K562 (cell line): ENCODE measurements around the gene NOS2. TPM values are rescaled to one million over a fixed set of nuclear protein-coding genes. Genes with fewer than 3 reads are reported as not detected.
A peak's percentile ranks its signal among the peaks of the same experiment; 100 is the strongest.

Experiments used
- ARNT ChIP-seq, 2 experiments: fragments of 450-650 bp; IDR thresholded peaks; 2 replicates each; pipeline ENCODE4 v1.6.1; 2016; ENCODE audit warnings: mild to moderate bottlenecking in 1 of 2
- ATF1 ChIP-seq, 2 experiments: fragments of 450-650 bp in 1 of 2; IDR thresholded peaks; 2 replicates each; pipeline ENCODE4 v1.6.1; 2016; ENCODE audit warnings: missing compliant biosample characterization in 1 of 2, missing genetic modification characterization in 1 of 2
- ATF7 ChIP-seq: fragments of 450-650 bp; IDR thresholded peaks from 2 replicates; pipeline ENCODE4 v1.7.1; 2014; ENCODE audit warnings: mild to moderate bottlenecking, moderate library complexity
- CAMTA2 ChIP-seq: fragments of 250-450 bp; sonication (Bioruptor Pico); conservative IDR thresholded peaks from 2 replicates; pipeline ENCODE4 v1.5.1; 2022
- CREB1 ChIP-seq, 2 experiments: sonication (generic) in 1 of 2; formaldehyde crosslinking in 1 of 2; IDR thresholded peaks; 2 replicates each; pipeline versions ENCODE4 v1.6.1 to v1.8.0; 2012 to 2022; ENCODE audit warnings: inconsistent platforms in 1 of 2, mild to moderate bottlenecking in 1 of 2, missing genetic modification reagents in 1 of 2, moderate library complexity in 1 of 2
- DPF2 ChIP-seq: fragments of 450-650 bp; IDR thresholded peaks from 2 replicates; pipeline ENCODE4 v1.6.1; 2016
- NCOR1 ChIP-seq: fragments of 450-650 bp; IDR thresholded peaks from 2 replicates; pipeline ENCODE4 v1.6.1; 2016; ENCODE audit warnings: mild to moderate bottlenecking, moderate library complexity
- NFRKB ChIP-seq: fragments of 450-650 bp; IDR thresholded peaks from 2 replicates; pipeline ENCODE4 v1.6.1; 2016; ENCODE audit warnings: low read depth
- NONO ChIP-seq, 2 experiments: fragments of 200-400 bp in 1 of 2; fragments of 450-650 bp in 1 of 2; formaldehyde crosslinking in 1 of 2; IDR thresholded peaks; 2 replicates each; pipeline ENCODE4 v1.6.1; 2017; ENCODE audit warnings: low read depth in 2 of 2, mild to moderate bottlenecking in 2 of 2, moderate library complexity in 2 of 2, low read length in 1 of 2
- RERE ChIP-seq: sonication (generic); formaldehyde crosslinking; IDR thresholded peaks from 2 replicates; pipeline ENCODE4 v1.8.0; 2023; ENCODE audit warnings: missing genetic modification reagents, mild to moderate bottlenecking, borderline replicate concordance
- SOX6 ChIP-seq: fragments of 450-650 bp; IDR thresholded peaks from 2 replicates; pipeline ENCODE4 v1.6.1; 2014; ENCODE audit warnings: mild to moderate bottlenecking
- SRSF9 ChIP-seq: fragments of 200-400 bp; formaldehyde crosslinking; IDR thresholded peaks from 2 replicates; pipeline ENCODE4 v1.6.1; 2017; ENCODE audit warnings: low read depth, low read length, borderline replicate concordance
- STAT5B ChIP-seq: fragments of 250-450 bp; sonication (Bioruptor Pico); IDR thresholded peaks from 2 replicates; pipeline ENCODE4 v1.8.0; 2021; ENCODE audit warnings: mild to moderate bottlenecking, inconsistent platforms
- TOE1 ChIP-seq, 2 experiments: fragments of 450-650 bp in 1 of 2; sonication (generic) in 1 of 2; formaldehyde crosslinking in 1 of 2; IDR thresholded peaks; 2 replicates each; pipeline versions ENCODE4 v1.7.1 to v1.8.0; 2016 to 2022; ENCODE audit warnings: borderline replicate concordance in 2 of 2, mild to moderate bottlenecking in 2 of 2, antibody characterized with exemption in 1 of 2, inconsistent platforms in 1 of 2, low read depth in 1 of 2, missing genetic modification reagents in 1 of 2, moderate library complexity in 1 of 2
- ZBTB33 ChIP-seq: sonication (generic); formaldehyde crosslinking; IDR thresholded peaks from 2 replicates; pipeline ENCODE4 v1.8.1; 2023; ENCODE audit warnings: mild to moderate bottlenecking, missing genetic modification reagents
- ZBTB5 ChIP-seq: fragments of 450-650 bp; IDR thresholded peaks from 2 replicates; pipeline ENCODE4 v1.6.1; 2017; ENCODE audit warnings: antibody characterized with exemption
- ZFP30 ChIP-seq: fragments of 250-450 bp; sonication (Bioruptor Pico); IDR thresholded peaks from 2 replicates; pipeline ENCODE4 v1.8.0; 2022; ENCODE audit warnings: moderate library complexity, mild to moderate bottlenecking, inconsistent platforms, borderline replicate concordance
- ZNF311 ChIP-seq: fragments of 250-450 bp; sonication (Bioruptor Pico); IDR thresholded peaks from 2 replicates; pipeline ENCODE4 v1.4.0; 2020; ENCODE audit warnings: mild to moderate bottlenecking, moderate library complexity
- ZNF668 ChIP-seq: fragments of 250-450 bp; sonication (Bioruptor Pico); IDR thresholded peaks from 2 replicates; pipeline ENCODE4 v1.8.0; 2022; ENCODE audit warnings: mild to moderate bottlenecking, inconsistent platforms
- polyA plus RNA-seq, 8 experiments: library from polyadenylated mRNA; depleted of rRNA in 4 of 8; stranded (reverse) in 5 of 8; unstranded in 3 of 8; fragments of >200 nt; fragmentation: Nextera tagmentation in 2 of 8; fragmentation: Illumina TruSeq in 1 of 8; extraction: Ambion mirVana in 2 of 8; extraction: Trizol in 1 of 8; gene quantifications; 2 replicates each; pipeline versions ENCODE4 v1.2.1 to v1.2.3, GENCODE V29; 2011 to 2014; ENCODE audit warnings: inconsistent platforms in 1 of 8, missing spikeins in 1 of 8
- total RNA-seq, 7 experiments: library from RNA; depleted of rRNA in 6 of 7; stranded (reverse); fragments of >200 nt in 6 of 7; fragmentation: Illumina TruSeq in 2 of 7; extraction: Trizol in 2 of 7; gene quantifications; 2 replicates each; pipeline versions ENCODE4 v1.2.1 to v1.2.3, GENCODE V29; 2011 to 2021; ENCODE audit warnings: low replicate concordance in 1 of 7

The NOS2 gene
- total and polyA plus RNA-seq, 9 of the 15 experiments (the other 6 are each of a cell fraction or from before 2014, with no cell fraction given), result not detected

- TF ChIP-seq CREB1 (IDR thresholded peaks at IDR 0.05), result no peak
- TF ChIP-seq CREB1 (CRISPR knock-in tag; IDR thresholded peaks at IDR 0.05), result no peak
- no peak for TF ChIP-seq DPF2
- TF ChIP-seq ATF1 (CRISPR knock-in tag; IDR thresholded peaks at IDR 0.05), result no peak
- TF ChIP-seq ATF1 (tag; IDR thresholded peaks at IDR 0.05), result peak; percentile 48; the same call in 1 of the 2 replicates
- no peak for TF ChIP-seq ARNT (IDR thresholded peaks at IDR 0.05)
- no peak for TF ChIP-seq SOX6
- TF ChIP-seq ZFP30 (CRISPR knock-in tag), result no peak
- TF ChIP-seq SRSF9, result no peak
- TF ChIP-seq ZBTB33 (CRISPR knock-in tag), result no peak
- no peak for TF ChIP-seq RERE
- no peak for TF ChIP-seq CAMTA2 (CRISPR knock-in tag)
- no peak for TF ChIP-seq ZNF668 (CRISPR knock-in tag)
- TF ChIP-seq NFRKB, result no peak
- TF ChIP-seq ZNF311 (CRISPR knock-in tag), result no peak
- no peak for TF ChIP-seq STAT5B (CRISPR knock-in tag)
- 0 out of 2 replicates have a peak, but pooled peaks have one; percentile 21 for TF ChIP-seq TOE1 (IDR thresholded peaks at IDR 0.05; ENCODE audit: borderline replicate concordance)
- TF ChIP-seq TOE1 (CRISPR knock-in tag; IDR thresholded peaks at IDR 0.05; ENCODE audit: borderline replicate concordance, low read depth), result no peak
- no peak for TF ChIP-seq NCOR1
- no peak for TF ChIP-seq ZBTB5
- no peak for TF ChIP-seq NONO (IDR thresholded peaks at IDR 0.05; ENCODE audit: low read depth in 2 of 2, low read length in 1 of 2)
- TF ChIP-seq ATF7, result peak; percentile 21; the same call in 1 of the 2 replicates
Measured at GRCh38 chr17:27805520-27806146, 5.3 kb upstream of the NOS2 start (continued).
